Fibroblast of skin of abdomen (primary cell): ENCODE results near the gene OR4F15.
A peak's percentile ranks its signal among the peaks of the same experiment; 100 is the strongest.

Experiments
- DNase-seq: peaks from one replicate; pipeline ENCODE4 v3.0.0-alpha.2; 2013

OR4F15 gene

DNA sequence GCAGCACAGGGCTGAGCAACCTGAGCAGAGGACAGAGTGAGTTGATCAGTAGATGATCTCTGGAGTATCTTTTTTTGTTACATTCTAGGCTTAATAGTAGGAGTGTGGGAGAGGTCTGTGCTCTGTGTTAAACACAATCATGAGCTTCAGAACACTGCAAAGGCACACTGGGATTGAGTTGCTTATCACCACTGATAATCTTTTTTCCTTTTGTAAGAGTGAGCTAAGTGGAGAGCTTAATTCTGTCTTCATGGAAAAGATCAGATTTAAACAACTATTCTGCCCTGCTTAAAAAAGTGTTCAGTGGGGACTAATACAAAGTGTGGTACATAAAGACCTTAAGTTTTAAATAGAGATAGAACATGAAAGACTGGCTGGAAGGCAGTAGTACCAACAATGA lies 7.6 kb upstream of the OR4F15 start:
- DNase-seq, result no peak

DNA sequence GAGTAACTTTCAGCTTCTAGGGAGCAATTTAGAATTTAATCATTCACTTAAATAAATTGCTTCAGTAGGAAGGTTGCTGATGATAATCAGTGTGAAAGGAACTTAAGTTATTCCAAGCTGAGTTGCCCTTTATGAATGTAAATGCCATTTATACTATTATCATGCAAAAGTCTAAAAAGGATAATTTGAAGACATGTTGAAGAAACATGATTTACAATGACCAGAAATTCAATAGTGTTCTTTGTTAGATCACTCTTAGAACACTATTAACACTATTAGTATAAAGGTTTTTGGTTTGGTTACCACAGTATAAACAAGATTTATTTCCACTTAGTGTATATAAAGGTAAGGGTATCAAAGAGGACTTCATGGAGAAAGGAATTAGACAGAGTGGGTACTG lies 7.1 kb upstream of the OR4F15 start:
- DNase-seq, result no peak

DNA sequence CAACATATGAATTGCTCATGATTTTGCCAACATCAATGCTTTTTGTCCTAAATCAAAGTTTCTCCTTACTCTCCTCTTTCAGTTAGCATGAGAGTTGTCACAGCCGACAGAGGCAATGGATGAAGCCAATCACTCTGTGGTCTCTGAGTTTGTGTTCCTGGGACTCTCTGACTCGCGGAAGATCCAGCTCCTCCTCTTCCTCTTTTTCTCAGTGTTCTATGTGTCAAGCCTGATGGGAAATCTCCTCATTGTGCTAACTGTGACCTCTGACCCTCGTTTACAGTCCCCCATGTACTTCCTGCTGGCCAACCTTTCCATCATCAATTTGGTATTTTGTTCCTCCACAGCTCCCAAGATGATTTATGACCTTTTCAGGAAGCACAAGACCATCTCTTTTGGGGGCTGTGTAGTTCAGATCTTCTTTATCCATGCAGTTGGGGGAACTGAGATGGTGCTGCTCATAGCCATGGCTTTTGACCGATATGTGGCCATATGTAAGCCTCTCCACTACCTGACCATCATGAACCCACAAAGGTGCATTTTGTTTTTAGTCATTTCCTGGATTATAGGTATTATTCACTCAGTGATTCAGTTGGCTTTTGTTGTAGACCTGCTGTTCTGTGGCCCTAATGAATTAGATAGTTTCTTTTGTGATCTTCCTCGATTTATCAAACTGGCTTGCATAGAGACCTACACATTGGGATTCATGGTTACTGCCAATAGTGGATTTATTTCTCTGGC lies 6.2 kb upstream of the OR4F15 start:
- no peak for DNase-seq

DNA sequence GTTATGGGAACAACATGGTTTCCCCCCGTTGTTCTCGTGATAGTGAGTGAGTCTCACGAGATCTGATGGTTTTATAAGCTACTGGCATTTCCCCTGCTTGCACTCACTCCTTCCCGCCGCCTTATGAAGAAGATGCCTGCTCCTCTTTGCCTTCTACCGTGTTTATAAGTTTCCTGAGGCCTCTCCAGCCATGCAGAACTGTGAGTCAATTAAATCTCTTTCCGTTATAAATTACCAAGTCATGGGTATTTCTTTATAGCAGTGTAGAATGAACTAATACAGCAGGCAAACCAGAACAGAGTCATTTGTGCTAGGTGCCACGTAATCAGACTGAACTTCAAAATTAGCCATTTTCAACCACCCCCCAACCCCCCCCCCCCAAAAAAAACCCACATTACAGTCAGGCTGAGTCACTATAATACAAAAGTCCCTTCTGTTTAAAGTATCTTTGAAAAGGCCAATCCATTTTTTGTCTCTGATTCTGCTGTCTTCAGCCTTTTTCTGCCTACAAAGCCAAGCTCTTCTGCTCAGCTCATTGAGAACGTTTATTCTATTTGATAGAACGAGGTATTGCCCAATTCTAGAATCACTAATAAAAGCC lies 4.6 kb upstream of the OR4F15 start:
- DNase-seq, result peak; percentile 71

DNA sequence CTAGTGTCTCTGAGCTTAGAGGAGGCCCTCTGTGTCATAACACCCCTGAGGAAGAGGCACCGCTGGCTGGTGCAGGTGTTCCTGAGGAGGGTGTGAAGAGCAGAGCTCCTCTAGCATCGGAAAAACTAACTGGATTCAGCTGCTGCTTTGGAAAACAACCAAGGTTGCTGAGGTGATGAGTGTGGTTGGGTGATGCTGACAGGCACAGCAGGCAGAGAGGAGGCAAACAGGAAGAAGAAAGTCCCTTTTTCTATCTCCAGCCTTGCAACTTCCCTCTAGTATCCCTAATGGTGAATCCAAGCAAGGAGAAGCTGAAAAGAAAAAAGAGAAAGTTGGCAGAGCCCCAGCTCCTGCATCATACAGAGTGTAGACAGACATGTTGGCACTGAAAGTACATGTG lies 3.8 kb upstream of the OR4F15 start:
- DNase-seq, result peak; percentile 49

DNA sequence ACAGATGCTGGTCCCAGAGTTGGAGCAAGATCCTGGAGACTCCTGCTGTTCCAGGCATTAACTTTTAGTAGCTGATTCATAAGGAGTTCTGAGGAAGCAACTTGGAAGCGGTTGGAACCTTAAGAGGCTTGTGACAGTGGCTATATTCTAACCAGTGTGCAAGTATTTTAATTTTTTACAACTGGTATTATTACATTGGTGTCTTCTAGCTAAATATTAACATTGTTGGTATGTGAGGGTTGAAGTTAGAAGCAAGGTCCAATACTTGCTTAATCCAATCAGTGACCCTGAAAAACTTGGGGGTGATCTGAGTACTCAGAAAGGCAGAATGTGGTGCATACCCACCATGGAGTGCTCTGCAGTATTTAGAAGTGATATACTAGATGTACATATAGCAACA lies 1.5 kb upstream of the OR4F15 start:
- DNase-seq, result no peak

DNA sequence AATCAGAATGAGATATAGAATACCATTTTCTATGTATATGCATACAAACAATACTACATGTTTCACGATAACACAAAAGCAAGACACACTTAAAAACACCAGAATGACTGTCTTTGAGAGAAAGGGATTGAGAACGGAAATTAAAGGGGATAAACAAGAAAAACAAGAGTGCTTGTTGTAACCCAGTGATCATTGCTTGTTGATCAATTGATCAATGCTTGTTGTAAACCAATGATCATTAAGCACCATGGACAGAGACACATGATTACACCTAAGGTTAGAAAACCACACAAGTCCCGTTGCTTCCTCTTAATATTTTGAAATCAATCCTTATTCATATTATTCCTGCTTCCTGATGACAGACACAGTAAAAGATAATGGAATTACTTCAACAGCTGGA lies 1.1 kb upstream of the OR4F15 start:
- DNase-seq, result no peak

DNA sequence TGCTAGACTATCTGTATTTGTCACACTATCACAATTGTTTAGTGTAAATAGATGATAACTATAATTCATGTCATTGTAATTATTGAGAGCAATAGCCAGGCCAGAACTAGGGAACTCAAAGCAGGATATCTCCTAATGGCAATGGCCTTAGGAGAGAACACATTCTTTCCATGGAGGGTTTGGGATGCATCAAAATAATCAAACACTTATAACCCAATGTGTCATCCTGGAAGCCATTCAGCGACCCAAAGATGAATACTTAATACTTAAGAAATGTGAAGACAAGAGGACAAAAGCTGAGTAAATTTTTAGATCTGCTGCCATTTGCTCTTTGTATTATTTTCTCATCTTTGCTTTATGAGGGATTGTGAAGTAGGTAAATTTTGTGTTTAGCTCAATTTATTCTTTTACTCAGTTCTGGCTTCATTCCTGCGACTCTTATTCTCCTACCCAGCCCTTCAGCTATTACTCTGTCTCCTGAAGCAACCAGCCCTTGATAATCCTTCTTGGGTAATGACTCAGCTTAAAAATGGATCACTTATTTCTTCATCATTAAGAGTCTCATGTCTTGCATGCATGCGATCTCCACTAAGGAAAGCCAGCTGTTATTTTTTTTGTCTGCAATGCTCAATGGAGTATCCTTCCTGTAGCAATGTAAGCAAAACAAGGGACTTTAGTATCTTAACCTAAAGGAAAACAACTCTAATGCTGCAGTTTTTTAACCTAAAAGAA lies 2.0 kb downstream of the OR4F15 start:
- DNase-seq, result peak; percentile 44

DNA sequence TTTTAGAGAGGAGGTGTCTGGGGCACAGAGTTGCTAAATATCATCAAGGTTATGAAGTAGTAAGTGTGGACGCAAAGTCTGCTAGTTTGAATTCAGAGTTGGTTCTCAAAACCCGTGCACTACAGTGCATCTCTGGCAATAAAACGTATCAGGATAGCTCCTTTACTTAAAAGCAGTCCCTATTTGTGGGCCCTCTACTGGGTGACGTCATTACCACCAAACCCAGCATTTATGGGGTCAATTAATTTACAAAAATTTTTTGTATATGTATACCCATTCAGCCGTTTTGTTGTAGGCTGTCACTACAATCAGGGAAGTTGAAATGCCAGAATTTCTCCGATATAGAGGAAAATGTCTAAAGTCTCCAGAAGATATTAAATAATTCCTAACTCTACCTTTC lies 8.8 kb downstream of the OR4F15 start:
- DNase-seq, result no peak

DNA sequence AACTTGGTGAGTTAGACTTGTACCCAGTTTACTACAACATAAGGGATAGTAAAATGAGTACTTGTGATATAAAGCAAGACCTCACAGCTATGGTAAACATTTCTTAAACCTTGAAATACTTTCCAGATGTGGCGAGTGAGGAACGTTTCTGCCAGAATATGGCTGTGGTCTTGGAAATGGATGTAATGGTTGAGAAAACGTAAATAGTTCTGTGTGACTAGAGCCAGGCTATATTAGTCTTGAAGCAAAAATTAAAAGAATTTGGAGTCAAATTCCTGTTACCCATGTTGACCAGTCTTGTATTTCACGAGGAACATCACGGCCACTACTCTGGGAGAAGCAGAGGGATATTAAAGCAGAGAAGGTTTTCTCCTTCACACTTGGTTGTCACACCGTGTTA lies 15.3 kb downstream of the OR4F15 start:
- peak; percentile 50 for DNase-seq

DNA sequence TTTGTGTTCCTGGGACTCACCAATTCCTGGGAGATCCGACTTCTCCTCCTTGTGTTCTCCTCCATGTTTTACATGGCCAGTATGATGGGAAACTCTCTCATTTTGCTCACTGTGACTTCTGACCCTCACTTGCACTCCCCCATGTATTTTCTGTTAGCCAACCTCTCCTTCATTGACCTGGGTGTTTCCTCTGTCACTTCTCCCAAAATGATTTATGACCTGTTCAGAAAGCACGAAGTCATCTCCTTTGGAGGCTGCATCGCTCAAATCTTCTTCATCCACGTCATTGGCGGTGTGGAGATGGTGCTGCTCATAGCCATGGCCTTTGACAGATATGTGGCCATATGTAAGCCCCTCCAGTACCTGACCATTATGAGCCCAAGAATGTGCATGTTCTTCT lies 16.8 kb downstream of the OR4F15 start:
- DNase-seq, result no peak

DNA sequence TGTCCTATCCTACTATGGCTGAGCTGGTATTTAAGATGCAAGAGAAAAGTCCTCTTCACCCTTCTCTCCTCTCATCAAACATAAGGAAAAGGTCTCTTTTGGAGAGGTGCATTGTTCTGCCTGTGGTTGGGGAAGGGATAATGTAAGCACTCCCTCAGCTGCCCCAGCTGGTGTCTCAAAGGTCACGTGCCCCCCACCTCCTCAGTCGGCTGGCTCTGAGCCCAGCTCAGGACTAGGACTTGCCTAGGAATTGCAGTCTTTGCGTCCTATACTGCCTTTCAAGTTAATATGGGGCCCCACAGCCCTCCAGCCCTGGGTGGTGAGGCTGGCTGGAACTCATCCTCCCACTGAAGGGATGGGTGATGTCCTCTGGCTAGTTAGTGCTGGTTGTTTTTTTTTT lies 29.7 kb downstream of the OR4F15 start:
- no peak for DNase-seq

DNA sequence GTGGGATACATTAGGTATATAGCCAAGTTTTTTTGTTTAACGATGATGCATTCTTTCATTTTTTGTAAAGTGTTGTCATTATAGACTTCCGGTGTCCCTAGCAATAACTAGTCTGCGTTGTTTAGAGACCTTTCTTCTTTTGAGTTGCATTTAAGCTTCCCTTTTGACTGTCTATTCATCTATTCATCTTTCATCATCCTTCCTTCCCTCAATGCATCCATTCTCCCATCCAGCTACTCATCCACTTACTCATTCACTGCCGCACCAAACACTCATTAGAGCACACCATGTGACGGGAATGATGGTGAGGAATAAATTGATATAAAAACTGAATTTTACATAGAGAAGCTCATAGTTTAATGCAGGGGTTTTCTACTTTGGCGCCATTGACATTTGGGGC lies 32.9 kb downstream of the OR4F15 start:
- DNase-seq, result no peak

DNA sequence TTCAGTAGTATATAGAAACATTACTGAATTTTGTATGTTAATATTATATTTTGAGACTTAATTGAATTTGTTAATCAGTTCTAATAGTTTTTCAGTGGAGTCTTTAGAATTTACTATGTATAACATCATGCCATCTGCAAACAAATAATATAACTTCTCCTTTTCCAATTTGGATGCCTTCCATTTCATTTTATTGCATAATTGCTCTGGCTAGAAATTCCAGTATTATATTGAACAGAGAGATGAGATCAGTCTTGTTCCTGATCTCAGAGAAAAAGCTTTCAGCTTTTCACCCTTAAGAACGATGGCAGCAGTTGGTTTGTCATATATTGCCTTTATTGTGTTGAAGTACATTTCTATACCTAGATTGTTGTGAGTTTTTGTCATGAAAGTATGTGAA lies 40.4 kb downstream of the OR4F15 start:
- no peak for DNase-seq
